ENCODE results near the gene MSH2. TPM values are rescaled to one million over a fixed set of nuclear protein-coding genes. Genes with fewer than 3 reads are reported as not detected.

Gene MSH2
- total RNA-seq, 6 donors from 2014 or later, result 6.1 to 16.3 (median 10.2) TPM

DNA sequence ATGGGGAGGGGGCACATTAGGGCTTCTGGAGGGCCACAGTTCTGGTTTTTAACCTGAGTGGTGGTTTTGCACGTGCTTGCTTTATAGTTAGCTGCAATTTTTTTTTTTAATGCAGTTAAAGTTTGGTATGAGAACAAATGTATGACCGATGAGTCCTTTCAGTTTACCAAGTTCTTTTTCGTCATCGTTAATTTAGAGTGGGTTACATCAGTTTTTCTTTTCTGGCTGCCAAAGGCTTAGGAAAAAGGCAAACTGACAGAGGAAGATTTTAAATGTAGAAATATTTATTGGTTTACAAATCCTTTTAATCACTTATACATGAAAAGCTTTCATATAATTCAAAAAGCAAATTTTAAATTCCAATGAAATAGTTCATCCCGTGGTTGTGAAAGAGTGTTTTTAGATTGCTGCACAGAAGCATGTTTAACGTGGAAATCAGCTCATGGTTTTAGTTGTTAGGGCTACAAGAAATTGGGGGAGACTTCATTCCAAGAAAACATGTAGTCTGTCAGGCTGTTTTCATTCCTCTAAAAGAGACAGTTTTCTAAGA, 82.9 kb downstream of the MSH2 start:
- H3K27ac ChIP-seq, result no peak overlapping the region
- H3K4me1 ChIP-seq, result peaks cover 6 to 16% (median 9%) of the 10 kb centered on the region in 4 donors
- H3K36me3 ChIP-seq, result peaks cover 0 to 9% (median 1%) of the 10 kb centered on the region in 4 donors
- no peak overlapping the region for H3K4me3 ChIP-seq
- TF ChIP-seq POLR2AphosphoS5 (IDR thresholded peaks at IDR 0.05), result no peak
- TF ChIP-seq, protein P1, sequence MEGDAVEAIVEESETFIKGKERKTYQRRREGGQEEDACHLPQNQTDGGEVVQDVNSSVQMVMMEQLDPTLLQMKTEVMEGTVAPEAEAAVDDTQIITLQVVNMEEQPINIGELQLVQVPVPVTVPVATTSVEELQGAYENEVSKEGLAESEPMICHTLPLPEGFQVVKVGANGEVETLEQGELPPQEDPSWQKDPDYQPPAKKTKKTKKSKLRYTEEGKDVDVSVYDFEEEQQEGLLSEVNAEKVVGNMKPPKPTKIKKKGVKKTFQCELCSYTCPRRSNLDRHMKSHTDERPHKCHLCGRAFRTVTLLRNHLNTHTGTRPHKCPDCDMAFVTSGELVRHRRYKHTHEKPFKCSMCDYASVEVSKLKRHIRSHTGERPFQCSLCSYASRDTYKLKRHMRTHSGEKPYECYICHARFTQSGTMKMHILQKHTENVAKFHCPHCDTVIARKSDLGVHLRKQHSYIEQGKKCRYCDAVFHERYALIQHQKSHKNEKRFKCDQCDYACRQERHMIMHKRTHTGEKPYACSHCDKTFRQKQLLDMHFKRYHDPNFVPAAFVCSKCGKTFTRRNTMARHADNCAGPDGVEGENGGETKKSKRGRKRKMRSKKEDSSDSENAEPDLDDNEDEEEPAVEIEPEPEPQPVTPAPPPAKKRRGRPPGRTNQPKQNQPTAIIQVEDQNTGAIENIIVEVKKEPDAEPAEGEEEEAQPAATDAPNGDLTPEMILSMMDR (IDR thresholded peaks at IDR 0.05), result no peak
- TF ChIP-seq POLR2A (IDR thresholded peaks at IDR 0.05), result no peak
- no peak for TF ChIP-seq EP300 (IDR thresholded peaks at IDR 0.05)
- DNase-seq (no peak), ATAC-seq (ENCODE audit: low FRiP score in 2 of 2) (no peak)
- no peaks in the 10 kb centered on the region for H3K9me3 ChIP-seq
- 86 to 87% methylated on average over 6 of the region's 6 CpGs for WGBS, 2 donors
- H3K27me3 ChIP-seq, result no peaks in the 10 kb centered on the region

DNA sequence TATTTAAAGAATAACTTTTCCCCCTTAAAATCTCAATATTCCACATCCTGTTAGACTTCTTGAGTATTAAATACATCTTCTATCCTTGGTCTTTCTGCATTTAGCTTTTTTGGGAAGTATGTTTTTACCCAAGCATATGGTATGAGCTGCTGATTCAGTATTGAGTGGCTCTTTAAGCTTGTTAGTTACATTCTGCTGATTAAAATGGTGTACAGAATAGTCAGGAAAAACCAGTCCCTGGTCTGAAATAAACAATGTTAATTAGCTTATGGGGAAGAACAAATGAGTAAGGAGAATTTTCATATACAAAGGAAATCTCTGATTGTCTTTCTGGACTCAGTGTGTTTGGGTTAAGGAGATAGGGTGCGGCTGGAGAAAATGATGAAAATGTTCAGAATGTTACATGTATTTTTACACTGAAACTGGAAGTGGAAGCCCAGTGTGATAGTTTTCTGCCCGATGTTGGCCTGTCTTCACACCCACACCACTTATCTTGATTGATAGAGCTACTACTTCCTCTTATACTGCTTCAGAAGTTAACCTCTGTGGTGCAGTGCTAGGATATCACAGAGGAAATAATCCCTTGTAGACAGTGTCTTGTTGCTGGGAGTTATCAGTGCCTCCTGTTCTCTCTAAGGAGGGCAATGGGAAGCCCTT, 84.0 kb downstream of the MSH2 start:
- H3K27ac ChIP-seq, result peak overlapping the region in 1 of 4 donors; percentile 22
- no peaks in the 10 kb centered on the region for H3K9me3 ChIP-seq
- H3K27me3 ChIP-seq, result no peaks in the 10 kb centered on the region
- H3K4me1 ChIP-seq, result peaks cover 6 to 16% (median 9%) of the 10 kb centered on the region in 4 donors
- DNase-seq (no peak), ATAC-seq (ENCODE audit: low FRiP score in 2 of 2) (peak in 1 of 2 donors; percentile 61)
- 12 to 20% methylated on average over 2 of the region's 2 CpGs for WGBS, 2 donors
- H3K4me3 ChIP-seq, result no peak overlapping the region
- no peak for TF ChIP-seq POLR2AphosphoS5 (IDR thresholded peaks at IDR 0.05)
- TF ChIP-seq POLR2A (IDR thresholded peaks at IDR 0.05), result no peak
- no peak for TF ChIP-seq EP300 (IDR thresholded peaks at IDR 0.05)
- TF ChIP-seq, protein P1 (IDR thresholded peaks at IDR 0.05), result no peak
- H3K36me3 ChIP-seq, result peaks cover 0 to 4% (median 1%) of the 10 kb centered on the region in 4 donors

DNA sequence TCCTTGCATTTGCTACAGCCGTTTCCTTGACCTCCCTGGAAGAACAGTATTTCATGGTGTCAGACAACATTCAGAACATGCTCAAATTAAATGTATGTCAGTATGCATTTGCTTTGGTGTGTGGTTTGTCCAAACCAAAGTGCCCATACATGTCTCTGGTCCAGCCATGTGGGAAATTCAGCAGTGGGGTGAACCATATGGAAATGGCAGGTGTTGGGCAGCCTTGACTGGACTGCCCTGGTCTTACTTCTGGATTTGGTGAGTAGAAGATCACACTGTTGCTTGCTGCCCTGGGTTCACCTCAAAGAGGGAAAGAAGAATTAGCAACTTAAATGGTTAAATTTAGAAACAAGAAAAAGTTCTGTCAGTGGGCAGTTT, 84.5 kb downstream of the MSH2 start:
- no peak for DNase-seq
- Histone ChIP-seq H3K27ac (peak overlapping the region in 1 of 4 donors; percentile 22), H3K36me3 (peaks cover 0 to 4% (median 1%) of the 10 kb centered on the region in 4 donors), H3K9me3 (no peaks in the 10 kb centered on the region), H3K27me3 (no peaks in the 10 kb centered on the region), H3K4me3 (no peak overlapping the region), H3K4me1 (peaks cover 6 to 16% (median 9%) of the 10 kb centered on the region in 4 donors)
- WGBS, 2 donors, result 38 to 58% methylated on average over 1 of the region's 1 CpG
- TF ChIP-seq EP300 (IDR thresholded peaks at IDR 0.05) (no peak), POLR2A (IDR thresholded peaks at IDR 0.05) (no peak), POLR2AphosphoS5 (IDR thresholded peaks at IDR 0.05) (no peak)
- TF ChIP-seq, protein P1 (IDR thresholded peaks at IDR 0.05), result no peak
- no peak for ATAC-seq (ENCODE audit: low FRiP score in 2 of 2)

DNA sequence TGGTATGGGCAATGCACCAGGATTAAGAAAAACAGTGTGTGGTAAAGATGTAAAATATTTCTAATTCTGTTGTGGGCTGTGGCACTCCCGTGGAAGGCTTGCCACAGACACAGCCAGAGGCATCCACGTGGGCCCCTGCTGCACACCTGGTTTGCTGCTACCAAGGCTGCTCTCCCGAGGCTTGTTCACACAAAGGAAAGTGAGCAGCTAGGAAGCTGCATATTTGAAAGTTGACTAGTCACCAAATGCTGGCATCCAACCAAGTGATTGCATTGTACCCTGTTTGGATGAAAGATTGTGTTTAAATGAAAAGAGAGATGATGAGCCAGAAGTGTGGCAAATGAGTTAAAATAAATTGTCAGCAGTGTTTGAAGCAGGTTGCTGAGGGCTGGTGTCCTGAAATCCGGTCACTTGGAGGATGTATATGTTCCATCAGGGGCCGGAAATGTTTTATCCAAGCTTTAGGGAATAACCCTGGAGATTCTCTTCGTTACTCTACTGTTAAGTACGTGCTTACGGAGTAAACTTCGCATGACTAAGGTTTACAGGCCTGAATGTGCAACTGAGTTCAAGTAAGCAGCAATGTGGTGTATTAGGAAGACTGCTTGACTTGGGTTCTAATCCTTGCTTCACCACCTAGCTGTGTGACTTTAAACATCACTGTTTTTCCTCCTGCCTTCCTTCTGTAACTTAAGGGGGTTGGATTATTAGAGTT, 86.1 kb downstream of the MSH2 start:
- Histone ChIP-seq H3K9me3 (no peaks in the 10 kb centered on the region), H3K27me3 (no peaks in the 10 kb centered on the region), H3K36me3 (peaks cover 0 to 2% (median 0%) of the 10 kb centered on the region in 4 donors), H3K27ac (no peak overlapping the region), H3K4me1 (peaks cover 6 to 16% (median 9%) of the 10 kb centered on the region in 4 donors), H3K4me3 (no peak overlapping the region)
- ATAC-seq (ENCODE audit: low FRiP score in 2 of 2) (no peak), DNase-seq (no peak)
- 47 to 56% methylated on average over 9 of the region's 9 CpGs for WGBS, 2 donors
- TF ChIP-seq POLR2AphosphoS5 (IDR thresholded peaks at IDR 0.05), result no peak
- TF ChIP-seq POLR2A (IDR thresholded peaks at IDR 0.05), result no peak
- TF ChIP-seq, protein P1 (IDR thresholded peaks at IDR 0.05), result no peak
- TF ChIP-seq EP300 (IDR thresholded peaks at IDR 0.05), result no peak

All from upper lobe of left lung (tissue), 6 donors.